WTC11 (cell line): Measurements from ENCODE around the gene PFDN1. TPM values are rescaled to one million over a fixed set of nuclear protein-coding genes. Genes with fewer than 3 reads are reported as not detected.
A peak's percentile ranks its signal among the peaks of the same experiment; 100 is the strongest.

Source experiments
- ATAC-seq: fragments of 200-7000 bp; cut with Tn5 transposase; 2 replicates; pipeline ENCODE4 v1.10.0; 2021; ENCODE audit warnings: mild to moderate bottlenecking, moderate library complexity
- CTCF ChIA-PET: fragments of 300-600 bp; sonication (Branson Sonifier 250); formaldehyde crosslinking; loops from one replicate; lab custom pipeline; 2021; ENCODE audit warnings: antibody characterized with exemption; lab: Charles Lee
- POLR2A ChIA-PET: fragments of 350-600 bp; sonication (Branson Sonifier 250); formaldehyde crosslinking; loops from one replicate; lab custom pipeline; 2021; ENCODE audit warnings: antibody characterized with exemption; lab: Charles Lee
- DNase-seq: peaks from one replicate; pipeline ENCODE4 v3.0.0; 2021; ENCODE audit warnings: low spot score
- H3K27ac Mint-ChIP-seq: 2 replicates; pipeline ENCODE4 v1.8.0; 2021; ENCODE audit warnings: mixed read lengths
- H3K27me3 Mint-ChIP-seq: 2 replicates; pipeline ENCODE4 v1.8.0; 2021; ENCODE audit warnings: low read depth, mild to moderate bottlenecking, moderate library complexity, mixed read lengths
- H3K36me3 Mint-ChIP-seq: 2 replicates; pipeline ENCODE4 v1.8.0; 2021; ENCODE audit warnings: mixed read lengths
- H3K4me1 Mint-ChIP-seq: 2 replicates; pipeline ENCODE4 v1.8.0; 2022; ENCODE audit warnings: mixed read lengths
- H3K4me3 Mint-ChIP-seq: 2 replicates; pipeline ENCODE4 v1.8.0; 2021; ENCODE audit warnings: mild to moderate bottlenecking, moderate library complexity, mixed read lengths
- H3K9me3 Mint-ChIP-seq: 2 replicates; pipeline ENCODE4 v1.8.0; 2021; ENCODE audit warnings: mixed read lengths
- AFF4 ChIP-seq: sonication (generic); formaldehyde crosslinking; IDR thresholded peaks from 2 replicates; pipeline ENCODE4 v1.8.1; 2023; ENCODE audit warnings: mild to moderate bottlenecking, missing genetic modification reagents, borderline replicate concordance
- E2F4 ChIP-seq: sonication (generic); formaldehyde crosslinking; IDR thresholded peaks from 2 replicates; pipeline ENCODE4 v1.8.1; 2022; ENCODE audit warnings: low read depth, mild to moderate bottlenecking, moderate library complexity, missing genetic modification reagents, borderline replicate concordance
- E2F5 ChIP-seq: sonication (generic); formaldehyde crosslinking; IDR thresholded peaks from 2 replicates; pipeline ENCODE4 v1.8.1; 2022; ENCODE audit warnings: mild to moderate bottlenecking, moderate library complexity, missing genetic modification reagents
- ESRRA ChIP-seq: sonication (generic); formaldehyde crosslinking; IDR thresholded peaks from 2 replicates; pipeline ENCODE4 v1.8.1; 2022; ENCODE audit warnings: mild to moderate bottlenecking, missing genetic modification reagents, borderline replicate concordance
- FOXP4 ChIP-seq: sonication (generic); formaldehyde crosslinking; IDR thresholded peaks from 2 replicates; pipeline ENCODE4 v1.8.0; 2022; ENCODE audit warnings: mild to moderate bottlenecking, missing genetic modification reagents
- MXD4 ChIP-seq: fragments of 250-450 bp; sonication (Bioruptor Pico); IDR thresholded peaks from 2 replicates; pipeline ENCODE4 v1.8.0; 2021; ENCODE audit warnings: mild to moderate bottlenecking, moderate library complexity, borderline replicate concordance
- NFE2L1 ChIP-seq: sonication (generic); formaldehyde crosslinking; IDR thresholded peaks from 2 replicates; pipeline ENCODE4 v1.8.1; 2023; ENCODE audit warnings: missing genetic modification reagents
- PRRX2 ChIP-seq: fragments of 250-450 bp; sonication (Bioruptor Pico); IDR thresholded peaks from 2 replicates; pipeline ENCODE4 v1.8.0; 2021; ENCODE audit warnings: mild to moderate bottlenecking
- TCF7 ChIP-seq: sonication (generic); formaldehyde crosslinking; IDR thresholded peaks from 2 replicates; pipeline ENCODE4 v1.8.0; 2022; ENCODE audit warnings: mild to moderate bottlenecking, low read depth, missing genetic modification reagents, moderate library complexity
- TEAD4 ChIP-seq: sonication (generic); formaldehyde crosslinking; IDR thresholded peaks from 2 replicates; pipeline ENCODE4 v1.8.0; 2022; ENCODE audit warnings: mild to moderate bottlenecking, missing genetic modification reagents
- ZNF425 ChIP-seq: fragments of 250-450 bp; sonication (Bioruptor Pico); conservative IDR thresholded peaks from 2 replicates; pipeline ENCODE4 v1.9.0; 2021; ENCODE audit warnings: mild to moderate bottlenecking
- ZNF532 ChIP-seq: fragments of 250-450 bp; sonication (Bioruptor Pico); IDR thresholded peaks from 2 replicates; pipeline ENCODE4 v1.9.0; 2021; ENCODE audit warnings: mild to moderate bottlenecking, borderline replicate concordance
- ZSCAN18 ChIP-seq: fragments of 250-450 bp; sonication (Bioruptor Pico); IDR thresholded peaks from 2 replicates; pipeline ENCODE4 v2.1.2; 2022; ENCODE audit warnings: mild to moderate bottlenecking, moderate library complexity
- total RNA-seq: library from RNA; stranded (reverse); gene quantifications from 3 replicates; pipeline ENCODE4 v1.2.3, GENCODE V29; 2021

PFDN1 gene
- total RNA-seq, 1 experiment from 2014 or later: 44.1 TPM

- POLR2A ChIA-PET: no interaction called here
- H3K9me3 Mint-ChIP-seq: no peaks in the 10 kb centered on the region
- no peak overlapping the region for H3K4me3 Mint-ChIP-seq
- no peak for ATAC-seq
- H3K36me3 Mint-ChIP-seq: peaks cover 9% of the 10 kb centered on the region; the same call in 1 of the 2 replicates
- no peak for TF ChIP-seq ZNF425
- no peak for TF ChIP-seq ESRRA (CRISPR knock-in tag)
- TF ChIP-seq TEAD4 (CRISPR knock-in tag): no peak
- TF ChIP-seq NFE2L1 (CRISPR knock-in tag): no peak
- no peak for TF ChIP-seq AFF4 (CRISPR knock-in tag)
- TF ChIP-seq E2F5 (CRISPR knock-in tag): no peak
- CTCF ChIA-PET: interaction anchor here (0.8 to 3.2 kb wide), 4 partner anchors 106 to 112 kb away, joined by 3 to 15 read pairs (median 3); no protein-coding TSS in a partner anchor
- no peak overlapping the region for H3K27ac Mint-ChIP-seq
- no peak for DNase-seq
- H3K4me1 Mint-ChIP-seq: peaks cover 13% of the 10 kb centered on the region
- no peaks in the 10 kb centered on the region for H3K27me3 Mint-ChIP-seq
Measured at GRCh38 chr5:140251527-140251973, 51.4 kb downstream of the PFDN1 start.

- TF ChIP-seq MXD4 (CRISPR knock-in tag) (no peak), ZNF532 (CRISPR knock-in tag) (no peak), TCF7 (CRISPR knock-in tag) (no peak), ZSCAN18 (CRISPR knock-in tag) (no peak), FOXP4 (no peak), E2F4 (CRISPR knock-in tag) (no peak), PRRX2 (no peak), AFF4 (CRISPR knock-in tag) (no peak)
- Mint-ChIP-seq H3K27me3 (no peaks in the 10 kb centered on the region), H3K9me3 (no peaks in the 10 kb centered on the region), H3K4me3 (no peak overlapping the region), H3K4me1 (peaks cover 25% of the 10 kb centered on the region), H3K27ac (peak overlapping the region; percentile 46), H3K36me3 (peaks cover 10% of the 10 kb centered on the region; the same call in 1 of the 2 replicates)
- no peak for ATAC-seq
- ChIA-PET CTCF (interaction anchor here (1.2 to 2.0 kb wide), 2 partner anchors 96 to 108 kb away, joined by 3 to 7 read pairs; partner anchors contain the start of gene HBEGF), POLR2A (no interaction called here)
- DNase-seq: no peak
Measured at GRCh38 chr5:140250386-140250785, 52.5 kb downstream of the PFDN1 start.
